Smooth muscle cell (in vitro differentiated cells): ENCODE data around the gene ATXN10. TPM values are rescaled to one million over a fixed set of nuclear protein-coding genes. Genes with fewer than 3 reads are reported as not detected.
"Not testable (repeated sequence)": the region's sequence is repeated elsewhere in the genome, so short reads cannot be mapped to it uniquely, and the experiment has no call there.

Experiments used
- DNase-seq: peaks from one replicate; lab custom pipeline; 2025; ENCODE audit not compliant: unreplicated experiment; lab: John Stamatoyannopoulos, UW
- H2AFZ ChIP-seq: fragments of 200-600 bp; sonication (generic); 2 replicates; pipeline ENCODE4 v1.6.0; 2016; ENCODE audit warnings: antibody characterized with exemption, low read depth, mild to moderate bottlenecking
- H3F3A ChIP-seq: fragments of 200-600 bp; sonication (generic); 2 replicates; pipeline ENCODE4 v1.6.0; 2017; ENCODE audit warnings: antibody characterized with exemption, low read depth
- H3K27ac ChIP-seq: fragments of 200-600 bp; sonication (generic); 2 replicates; pipeline ENCODE4 v1.5.1; 2016; ENCODE audit warnings: low read depth, mild to moderate bottlenecking
- H3K27me3 ChIP-seq: fragments of 200-600 bp; sonication (generic); 2 replicates; pipeline ENCODE4 v1.6.1; 2016; ENCODE audit warnings: low read depth, mild to moderate bottlenecking
- H3K36me3 ChIP-seq: fragments of 200-600 bp; sonication (generic); 2 replicates; pipeline ENCODE4 v1.5.1; 2016; ENCODE audit warnings: low read depth
- H3K4me1 ChIP-seq: fragments of 200-600 bp; sonication (generic); 2 replicates; pipeline ENCODE4 v1.5.1; 2016; ENCODE audit warnings: low read depth
- H3K4me2 ChIP-seq: fragments of 200-600 bp; sonication (generic); 2 replicates; pipeline ENCODE4 v1.6.0; 2016; ENCODE audit warnings: mild to moderate bottlenecking
- H3K4me3 ChIP-seq: fragments of 200-600 bp; sonication (generic); 2 replicates; pipeline ENCODE4 v1.5.1; 2016; ENCODE audit warnings: mild to moderate bottlenecking
- H3K79me2 ChIP-seq: fragments of 200-600 bp; sonication (generic); 2 replicates; pipeline ENCODE4 v1.6.0; 2016; ENCODE audit warnings: low read depth, mild to moderate bottlenecking
- H3K9ac ChIP-seq: fragments of 200-600 bp; sonication (generic); 2 replicates; pipeline ENCODE4 v1.6.0; 2016; ENCODE audit warnings: low read depth
- H3K9me3 ChIP-seq: fragments of 200-600 bp; sonication (generic); replicated peaks from 2 replicates; pipeline ENCODE4 v1.5.1; 2016; ENCODE audit warnings: low read depth
- H4K20me1 ChIP-seq: fragments of 200-600 bp; sonication (generic); 2 replicates; pipeline ENCODE4 v1.6.0; 2016; ENCODE audit warnings: low read depth
- CTCF ChIP-seq: fragments of 200-600 bp; sonication (generic); IDR thresholded peaks from 2 replicates; pipeline ENCODE4 v1.5.1; 2017; ENCODE audit warnings: borderline replicate concordance, mild to moderate bottlenecking, antibody characterized with exemption; ENCODE audit not compliant: insufficient read depth, poor library complexity, severe bottlenecking
- WGBS: methylation state at CpG from one replicate; pipeline ENCODE4 v1.1.7; 2016; ENCODE audit warnings: low lambda C conversion rate; 5-methylcytosine and 5-hydroxymethylcytosine counted together
- polyA plus RNA-seq: library from polyadenylated mRNA; unstranded; fragments of >200 nt; fragmentation: Nextera tagmentation; extraction: Ambion mirVana; gene quantifications from 2 replicates; pipeline ENCODE4 v1.2.1, GENCODE V29; 2016
- total RNA-seq: library from RNA; depleted of rRNA; stranded (reverse); fragments of >200 nt; gene quantifications from 2 replicates; pipeline ENCODE4 v1.2.3, GENCODE V29; 2014

ATXN10 gene
- total and polyA plus RNA-seq, 2 experiments from 2014 or later = 117 to 131 TPM

GRCh38 chr22:45680932-45681700 is 9.5 kb downstream of the ATXN10 start:
- Histone ChIP-seq H3K4me1 (peaks cover 7% of the 10 kb centered on the region), H3K27ac (peak overlapping the region; percentile 5), H3K79me2 (peaks cover 100% of the 10 kb centered on the region), H3F3A (no peaks in the 10 kb centered on the region), H3K27me3 (no peaks in the 10 kb centered on the region), H2AFZ (no peak overlapping the region), H3K4me3 (no peak overlapping the region), H3K9me3 (no peaks in the 10 kb centered on the region), H3K9ac (no peak overlapping the region), H4K20me1 (peaks cover 100% of the 10 kb centered on the region), H3K4me2 (peak overlapping the region; percentile 36), H3K36me3 (no peaks in the 10 kb centered on the region)
- WGBS = 82% methylated on average over 5 of the region's 5 CpGs
- DNase-seq = no peak
- no peak for TF ChIP-seq CTCF

- Histone ChIP-seq H3K27me3 (no peaks in the 10 kb centered on the region), H3K79me2 (peaks cover 100% of the 10 kb centered on the region), H2AFZ (no peak overlapping the region), H3K36me3 (no peaks in the 10 kb centered on the region), H3K4me2 (no peak overlapping the region), H3F3A (no peaks in the 10 kb centered on the region), H3K9ac (no peak overlapping the region), H4K20me1 (peaks cover 100% of the 10 kb centered on the region), H3K4me1 (peaks cover 7% of the 10 kb centered on the region), H3K27ac (no peak overlapping the region), H3K4me3 (no peak overlapping the region), H3K9me3 (no peaks in the 10 kb centered on the region)
- WGBS = 88% methylated on average over 4 of the region's 4 CpGs
- TF ChIP-seq CTCF = no peak
- DNase-seq = no peak
Measured at GRCh38 chr22:45682064-45682463, 10.4 kb downstream of the ATXN10 start.

- H3K4me2 ChIP-seq, H3K9ac ChIP-seq, H3K27me3 ChIP-seq, DNase-seq, H3K4me1 ChIP-seq, H2AFZ ChIP-seq, H3F3A ChIP-seq, H3K27ac ChIP-seq, H3K4me3 ChIP-seq, H3K9me3 ChIP-seq, H3K36me3 ChIP-seq: not testable (repeated sequence)
- WGBS = 68% methylated on average over 5 of the region's 5 CpGs
- peaks cover 100% of the 10 kb centered on the region for H3K79me2 ChIP-seq
- H4K20me1 ChIP-seq = peaks cover 100% of the 10 kb centered on the region
Measured at GRCh38 chr22:45682773-45683172, 11.1 kb downstream of the ATXN10 start.

- Histone ChIP-seq H4K20me1 (peaks cover 100% of the 10 kb centered on the region), H3K4me1 (peaks cover 9% of the 10 kb centered on the region), H3K4me2 (no peak overlapping the region)
Measured at GRCh38 chr22:45683248-45683647, 11.6 kb downstream of the ATXN10 start.

More at GRCh38 chr22:45683248-45683647, 11.6 kb downstream of the ATXN10 start:
- H2AFZ ChIP-seq = no peak overlapping the region
- no peak overlapping the region for H3K27ac ChIP-seq
- no peaks in the 10 kb centered on the region for H3K9me3 ChIP-seq
- 92% methylated on average over 6 of the region's 6 CpGs for WGBS
- no peaks in the 10 kb centered on the region for H3K27me3 ChIP-seq
- DNase-seq = no peak
- H3K4me3 ChIP-seq = no peak overlapping the region
- H3F3A ChIP-seq = no peaks in the 10 kb centered on the region
- peaks cover 100% of the 10 kb centered on the region for H3K79me2 ChIP-seq
- H3K9ac ChIP-seq = no peak overlapping the region
- no peaks in the 10 kb centered on the region for H3K36me3 ChIP-seq
- TF ChIP-seq CTCF = no peak
